Fibroblast of lung (primary cell): ENCODE data around the gene PTRH1. TPM values are rescaled to one million over a fixed set of nuclear protein-coding genes. Genes with fewer than 3 reads are reported as not detected.

Experiments
- polyA plus RNA-seq, 2 donors: library from polyadenylated mRNA; depleted of rRNA in 1 of 2; stranded (reverse) in 1 of 2; unstranded in 1 of 2; fragments of >200 nt; gene quantifications; 2 replicates each; pipeline ENCODE4 v1.2.1, GENCODE V29; 2011 to 2012; ENCODE audit warnings: missing spikeins in 1 of 2
- total RNA-seq: library from RNA; depleted of rRNA; stranded (reverse); fragments of >200 nt; gene quantifications from 2 replicates; pipeline ENCODE4 v1.2.1, GENCODE V29; 2014

The PTRH1 gene
- total and polyA plus RNA-seq, 2 donors (not counting 1 experiment from before 2014, with no cell fraction given): 4.9 to 26.1 TPM

Other genes starting within 250 kb of the PTRH1 start
- gene STXBP1, start 103.4 kb downstream of the PTRH1 start, total RNA-seq: 19.8 and 36.0 TPM in 2 replicates
- gene STXBP1, start 103.4 kb downstream of the PTRH1 start, polyA plus RNA-seq: 25.6 and 34.6 TPM in 2 replicates
- gene CFAP157, start 8.7 kb downstream of the PTRH1 start, total RNA-seq: under 0.01 TPM in 2 replicates
- gene CFAP157, start 8.7 kb downstream of the PTRH1 start, polyA plus RNA-seq: 0.06 TPM in 1 of 2 replicates, not detected in the other
- gene TTC16, start 416 bp upstream of the PTRH1 start, total RNA-seq: under 0.01 TPM in 2 replicates
- gene TTC16, start 416 bp upstream of the PTRH1 start, polyA plus RNA-seq: 0.02 TPM in 1 of 2 replicates, not detected in the other
- 3.6 TPM in 2 replicates for gene TOR2A, start 19.6 kb upstream of the PTRH1 start, total RNA-seq
- gene TOR2A, start 19.6 kb upstream of the PTRH1 start, polyA plus RNA-seq: 4.6 and 5.0 TPM in 2 replicates
- 0.26 TPM in 1 of 2 replicates, not detected in the other for gene SH2D3C, start 63.0 kb upstream of the PTRH1 start, total RNA-seq
- 1.2 TPM in 1 of 2 replicates, not detected in the other for gene SH2D3C, start 63.0 kb upstream of the PTRH1 start, polyA plus RNA-seq
- gene CDK9, start 70.4 kb upstream of the PTRH1 start, total RNA-seq: 49.6 and 54.8 TPM in 2 replicates
- gene CDK9, start 70.4 kb upstream of the PTRH1 start, polyA plus RNA-seq: 76.6 and 82.2 TPM in 2 replicates
- 58.6 and 77.0 TPM in 2 replicates for gene FPGS, start 87.2 kb upstream of the PTRH1 start, total RNA-seq
- gene FPGS, start 87.2 kb upstream of the PTRH1 start, polyA plus RNA-seq: 42.4 and 43.2 TPM in 2 replicates
- 11.8 and 30.4 TPM in 2 replicates for gene ENG, start 139.0 kb upstream of the PTRH1 start, total RNA-seq
- gene ENG, start 139.0 kb upstream of the PTRH1 start, polyA plus RNA-seq: 59.0 and 62.7 TPM in 2 replicates
- gene AK1, start 162.0 kb upstream of the PTRH1 start, total RNA-seq: 46.7 and 47.6 TPM in 2 replicates
- gene AK1, start 162.0 kb upstream of the PTRH1 start, polyA plus RNA-seq: 73.1 and 80.6 TPM in 2 replicates
- 60.9 and 69.5 TPM in 2 replicates for gene ST6GALNAC6, start 183.9 kb upstream of the PTRH1 start, total RNA-seq
- gene ST6GALNAC6, start 183.9 kb upstream of the PTRH1 start, polyA plus RNA-seq: 53.3 and 56.0 TPM in 2 replicates
- 28.1 and 32.6 TPM in 2 replicates for gene ST6GALNAC4, start 201.4 kb upstream of the PTRH1 start, total RNA-seq
- gene ST6GALNAC4, start 201.4 kb upstream of the PTRH1 start, polyA plus RNA-seq: 16.4 and 18.4 TPM in 2 replicates
- 0.77 and 2.5 TPM in 2 replicates for gene PIP5KL1, start 215.1 kb upstream of the PTRH1 start, total RNA-seq
- 0.84 and 1.9 TPM in 2 replicates for gene PIP5KL1, start 215.1 kb upstream of the PTRH1 start, polyA plus RNA-seq
- 8.5 and 11.7 TPM in 2 replicates for gene DPM2, start 222.2 kb upstream of the PTRH1 start, total RNA-seq
- 24.1 and 36.2 TPM in 2 replicates for gene DPM2, start 222.2 kb upstream of the PTRH1 start, polyA plus RNA-seq